ENCODE data around the gene DIP2B. TPM values are rescaled to one million over a fixed set of nuclear protein-coding genes. Genes with fewer than 3 reads are reported as not detected.

DIP2B gene
- total RNA-seq, 2 experiments from 2014 or later: 17.0 to 24.1 TPM

DNA sequence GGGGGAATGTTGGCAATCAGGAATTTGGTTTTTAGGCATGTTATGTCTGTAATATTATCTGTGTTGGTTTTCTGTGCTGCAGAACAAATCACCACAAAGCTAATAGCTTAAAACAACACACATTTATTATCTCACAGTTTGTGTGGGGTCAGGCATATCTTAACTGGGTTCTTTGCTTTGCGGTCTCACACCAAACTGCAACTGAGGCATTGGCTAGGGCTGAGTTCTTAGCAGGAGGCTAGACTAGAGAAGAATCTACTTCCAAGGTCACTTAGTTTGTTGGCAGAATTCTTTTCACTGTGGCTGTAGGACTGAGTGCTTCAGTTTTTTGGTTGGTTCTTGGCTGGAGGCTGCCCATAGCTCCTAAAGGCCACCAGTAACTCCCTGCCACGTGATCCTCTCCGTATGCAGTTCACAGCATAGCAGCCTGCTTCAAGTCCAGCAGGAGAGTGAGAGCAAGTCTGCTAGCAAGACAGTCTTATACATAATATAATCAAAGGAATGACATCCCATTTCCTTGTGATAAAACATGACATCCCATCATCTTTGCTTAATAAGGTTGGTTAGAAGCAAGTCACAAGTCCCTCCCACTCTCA lies 280.7 kb downstream of the DIP2B start:
- no TSS peak for BruUV-seq (replicated peaks)
- no peak for DNase-seq (ENCODE audit: low spot score)
- intact Hi-C loops (cut with micrococcal nuclease; ENCODE audit: unreplicated experiment): no loop called here
- 0 out of 2 replicates have a peak, but pooled peaks cover 13% of the 10 kb centered on the region for H3K9me3 ChIP-seq (ENCODE audit: low read length)
- H3K79me2 ChIP-seq (ENCODE audit: insufficient read depth, low read depth, low read length): peaks cover 10% of the 10 kb centered on the region; the same call in 1 of the 2 replicates
- no peak overlapping the region for H3K4me3 ChIP-seq (ENCODE audit: low read depth, low read length, poor library complexity, severe bottlenecking)
- H3K36me3 ChIP-seq (ENCODE audit: insufficient read depth, low read length): peaks cover 74% of the 10 kb centered on the region
- no peak overlapping the region for H3K27ac ChIP-seq (ENCODE audit: low read depth, low read length, poor library complexity, severe bottlenecking)
- H4K20me1 ChIP-seq (ENCODE audit: insufficient read depth, low read length): no peaks in the 10 kb centered on the region
- TF ChIP-seq, protein P1, sequence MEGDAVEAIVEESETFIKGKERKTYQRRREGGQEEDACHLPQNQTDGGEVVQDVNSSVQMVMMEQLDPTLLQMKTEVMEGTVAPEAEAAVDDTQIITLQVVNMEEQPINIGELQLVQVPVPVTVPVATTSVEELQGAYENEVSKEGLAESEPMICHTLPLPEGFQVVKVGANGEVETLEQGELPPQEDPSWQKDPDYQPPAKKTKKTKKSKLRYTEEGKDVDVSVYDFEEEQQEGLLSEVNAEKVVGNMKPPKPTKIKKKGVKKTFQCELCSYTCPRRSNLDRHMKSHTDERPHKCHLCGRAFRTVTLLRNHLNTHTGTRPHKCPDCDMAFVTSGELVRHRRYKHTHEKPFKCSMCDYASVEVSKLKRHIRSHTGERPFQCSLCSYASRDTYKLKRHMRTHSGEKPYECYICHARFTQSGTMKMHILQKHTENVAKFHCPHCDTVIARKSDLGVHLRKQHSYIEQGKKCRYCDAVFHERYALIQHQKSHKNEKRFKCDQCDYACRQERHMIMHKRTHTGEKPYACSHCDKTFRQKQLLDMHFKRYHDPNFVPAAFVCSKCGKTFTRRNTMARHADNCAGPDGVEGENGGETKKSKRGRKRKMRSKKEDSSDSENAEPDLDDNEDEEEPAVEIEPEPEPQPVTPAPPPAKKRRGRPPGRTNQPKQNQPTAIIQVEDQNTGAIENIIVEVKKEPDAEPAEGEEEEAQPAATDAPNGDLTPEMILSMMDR (conservative IDR thresholded peaks at IDR 0.05; ENCODE audit: low read length): no peak
- no peak for TF ChIP-seq EZH2phosphoT487 (IDR thresholded peaks at IDR 0.05; ENCODE audit: borderline replicate concordance, low read depth, low read length)
- no peaks in the 10 kb centered on the region for H3K4me1 ChIP-seq (ENCODE audit: insufficient read depth, low read length, poor library complexity, severe bottlenecking)
- H2AFZ ChIP-seq (ENCODE audit: low read length): no peak overlapping the region
- ChIA-PET CTCF (ENCODE audit: unreplicated experiment) (no interaction called here), POLR2A (interaction anchor here (0.6 to 0.7 kb wide), 3 partner anchors 11 to 364 kb away, joined by 3 read pairs; no protein-coding TSS in a partner anchor)
- H3K4me2 ChIP-seq (ENCODE audit: low read length): no peak overlapping the region
- H3K9me2 ChIP-seq (ENCODE audit: insufficient read depth, low read length): no peaks in the 10 kb centered on the region

DNA sequence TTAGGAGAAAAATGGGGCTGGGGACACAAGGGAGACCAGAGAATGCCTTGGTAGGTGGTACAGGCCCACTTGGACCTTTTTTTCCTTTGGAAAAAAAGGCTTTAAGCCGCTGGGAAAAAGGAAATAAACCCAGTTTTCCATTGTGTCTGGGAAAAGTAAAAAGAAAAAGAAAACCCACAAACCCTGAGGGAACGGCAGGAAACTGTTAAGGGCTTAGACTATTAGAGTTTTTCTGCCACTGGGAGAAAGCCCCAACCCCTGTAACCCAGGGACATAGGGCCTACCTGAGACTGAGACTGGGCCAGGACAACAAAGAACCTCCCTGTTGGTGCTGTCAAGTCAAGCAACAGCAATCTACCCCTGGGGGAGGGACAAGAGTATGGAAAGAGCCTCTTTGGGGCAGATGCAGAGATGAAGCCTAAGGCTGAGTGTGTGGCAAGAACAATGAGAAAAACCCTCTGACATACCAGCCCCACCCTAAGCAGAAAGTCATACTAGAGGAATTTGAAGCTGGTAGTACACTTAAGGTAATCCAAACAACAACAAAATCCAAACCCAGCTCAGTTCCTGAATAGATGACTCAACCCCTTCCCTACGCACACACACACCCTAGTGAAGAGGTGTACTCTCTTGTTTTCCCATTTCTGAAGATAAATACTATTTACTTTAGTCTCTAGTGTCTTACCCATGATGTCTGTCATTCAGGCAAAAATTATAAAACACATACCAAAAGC lies 281.9 kb downstream of the DIP2B start:
- intact Hi-C loops (cut with micrococcal nuclease; ENCODE audit: unreplicated experiment): no loop called here
- no peaks in the 10 kb centered on the region for H3K4me1 ChIP-seq (ENCODE audit: insufficient read depth, low read length, poor library complexity, severe bottlenecking)
- H3K79me2 ChIP-seq (ENCODE audit: insufficient read depth, low read depth, low read length): peaks cover 10% of the 10 kb centered on the region; the same call in 1 of the 2 replicates
- H3K9me3 ChIP-seq (ENCODE audit: low read length): 0 out of 2 replicates have a peak, but pooled peaks cover 13% of the 10 kb centered on the region
- no peaks in the 10 kb centered on the region for H4K20me1 ChIP-seq (ENCODE audit: insufficient read depth, low read length)
- H3K27ac ChIP-seq (ENCODE audit: low read depth, low read length, poor library complexity, severe bottlenecking): no peak overlapping the region
- H3K9me2 ChIP-seq (ENCODE audit: insufficient read depth, low read length): no peaks in the 10 kb centered on the region
- POLR2A ChIA-PET: interaction anchor here (0.5 to 0.6 kb wide), 3 partner anchors 10 to 206 kb away, joined by 3 read pairs; no protein-coding TSS in a partner anchor
- DNase-seq (ENCODE audit: low spot score): no peak
- TF ChIP-seq, protein P1 (conservative IDR thresholded peaks at IDR 0.05; ENCODE audit: low read length): no peak
- TF ChIP-seq EZH2phosphoT487 (IDR thresholded peaks at IDR 0.05; ENCODE audit: borderline replicate concordance, low read depth, low read length): no peak
- no peak overlapping the region for H3K4me2 ChIP-seq (ENCODE audit: low read length)
- CTCF ChIA-PET (ENCODE audit: unreplicated experiment): no interaction called here
- no peak overlapping the region for H3K4me3 ChIP-seq (ENCODE audit: low read depth, low read length, poor library complexity, severe bottlenecking)
- H2AFZ ChIP-seq (ENCODE audit: low read length): no peak overlapping the region
- no TSS peak for BruUV-seq (replicated peaks)
- peaks cover 63% of the 10 kb centered on the region for H3K36me3 ChIP-seq (ENCODE audit: insufficient read depth, low read length)
